Activated naive CD8-positive, alpha-beta T cell treated with anti-CD3 and anti-CD28 coated beads for 36 hours (primary cell): ENCODE measurements around the gene LYRM1. TPM values are rescaled to one million over a fixed set of nuclear protein-coding genes. Genes with fewer than 3 reads are reported as not detected.
A peak's percentile ranks its signal among the peaks of the same experiment; 100 is the strongest.

Experiments
- DNase-seq: peaks from one replicate; pipeline ENCODE4 v3.0.0; 2021
- H3K27ac Mint-ChIP-seq: one replicate; pipeline ENCODE4 v1.8.0; 2022; ENCODE audit warnings: mild to moderate bottlenecking, moderate library complexity, mixed read lengths
- H3K27me3 Mint-ChIP-seq: one replicate; pipeline ENCODE4 v1.8.0; 2022; ENCODE audit warnings: mild to moderate bottlenecking, mixed read lengths
- H3K36me3 Mint-ChIP-seq: one replicate; pipeline ENCODE4 v1.8.0; 2021; ENCODE audit warnings: mild to moderate bottlenecking, mixed read lengths
- H3K4me1 Mint-ChIP-seq: one replicate; pipeline ENCODE4 v1.8.0; 2021; ENCODE audit warnings: mixed read lengths
- H3K4me3 Mint-ChIP-seq: one replicate; pipeline ENCODE4 v1.8.0; 2022; ENCODE audit warnings: mild to moderate bottlenecking, moderate library complexity, mixed read lengths
- H3K9me3 Mint-ChIP-seq: one replicate; pipeline ENCODE4 v1.8.0; 2022; ENCODE audit warnings: mixed read lengths
- total RNA-seq, 2 experiments: library from RNA; stranded (reverse); gene quantifications; one replicate each; pipeline ENCODE4 v1.2.3, GENCODE V29; 2021

LYRM1 gene
- total RNA-seq, 2 experiments from 2014 or later = 22.8 to 25.0 TPM

- DNase-seq = no peak
- Mint-ChIP-seq H3K27me3 (no peaks in the 10 kb centered on the region), H3K4me1 (peaks cover 52% of the 10 kb centered on the region), H3K9me3 (peaks cover 3% of the 10 kb centered on the region), H3K4me3 (peak overlapping the region; percentile 40), H3K27ac (peak overlapping the region; percentile 75), H3K36me3 (peaks cover 50% of the 10 kb centered on the region)
These were observed 3.4 kb downstream of the LYRM1 start for GRCh38 chr16:20903899-20904506.

- peak overlapping the region; percentile 40 for H3K4me3 Mint-ChIP-seq
- H3K36me3 Mint-ChIP-seq = peaks cover 54% of the 10 kb centered on the region
- no peak for DNase-seq
These were observed 4.0 kb downstream of the LYRM1 start for GRCh38 chr16:20904507-20905081.

GRCh38 chr16:20905576-20905975, 5.0 kb downstream of the LYRM1 start:
- Mint-ChIP-seq H3K36me3 (peaks cover 54% of the 10 kb centered on the region), H3K27ac (no peak overlapping the region), H3K9me3 (peaks cover 3% of the 10 kb centered on the region), H3K27me3 (no peaks in the 10 kb centered on the region), H3K4me3 (no peak overlapping the region), H3K4me1 (peaks cover 60% of the 10 kb centered on the region)
- DNase-seq = no peak

More at GRCh38 chr16:20904507-20905081, 4.0 kb downstream of the LYRM1 start:
- Mint-ChIP-seq H3K4me1 (peaks cover 51% of the 10 kb centered on the region), H3K27me3 (no peaks in the 10 kb centered on the region), H3K9me3 (peaks cover 3% of the 10 kb centered on the region), H3K27ac (peak overlapping the region; percentile 75)

DNA sequence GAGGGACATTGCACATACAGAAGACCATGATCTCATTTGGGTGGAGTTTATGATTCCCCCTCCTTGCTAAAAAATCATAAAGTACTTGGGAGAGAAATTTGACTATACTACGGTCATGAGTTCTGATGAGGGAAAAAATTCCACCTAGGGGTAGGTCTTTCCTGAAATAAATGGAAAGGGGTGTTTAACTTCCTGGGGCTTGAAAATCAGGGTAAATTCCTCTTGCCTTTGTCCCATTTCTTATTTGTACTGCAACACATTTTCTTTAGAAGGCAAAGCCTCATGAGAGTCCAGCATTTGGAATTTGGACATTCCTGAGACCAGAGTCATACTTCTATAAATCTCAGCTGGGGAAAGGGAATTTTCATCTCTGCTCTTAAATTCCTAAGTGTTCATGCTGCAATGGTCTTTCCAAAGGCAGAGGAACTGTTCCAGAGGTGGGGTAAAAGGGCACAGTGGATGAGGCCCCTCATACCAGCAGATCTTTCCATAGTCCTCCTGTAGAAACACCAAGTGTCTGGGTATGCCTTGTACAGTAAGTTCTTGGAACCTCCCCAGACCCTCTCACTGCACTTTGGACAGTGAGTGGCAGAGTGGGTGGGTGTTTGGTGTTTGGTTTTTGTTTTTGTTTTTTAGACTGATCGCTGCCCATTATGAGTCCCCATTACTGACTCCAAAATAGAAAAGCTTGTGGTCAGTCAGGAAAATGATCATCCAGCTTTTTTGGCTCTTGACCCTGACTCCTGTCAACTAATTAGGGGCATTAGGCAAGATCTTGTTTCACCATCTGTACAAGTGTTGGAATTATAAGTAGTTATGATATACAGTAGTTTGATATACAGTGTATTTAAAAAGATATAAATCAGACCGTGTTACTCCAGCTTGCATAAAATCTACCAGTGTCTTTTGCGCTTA, 6.0 kb downstream of the LYRM1 start:
- no peak for DNase-seq
- Mint-ChIP-seq H3K9me3 (peaks cover 3% of the 10 kb centered on the region), H3K4me1 (peaks cover 65% of the 10 kb centered on the region), H3K4me3 (no peak overlapping the region), H3K27ac (no peak overlapping the region), H3K36me3 (peaks cover 46% of the 10 kb centered on the region), H3K27me3 (no peaks in the 10 kb centered on the region)

DNA sequence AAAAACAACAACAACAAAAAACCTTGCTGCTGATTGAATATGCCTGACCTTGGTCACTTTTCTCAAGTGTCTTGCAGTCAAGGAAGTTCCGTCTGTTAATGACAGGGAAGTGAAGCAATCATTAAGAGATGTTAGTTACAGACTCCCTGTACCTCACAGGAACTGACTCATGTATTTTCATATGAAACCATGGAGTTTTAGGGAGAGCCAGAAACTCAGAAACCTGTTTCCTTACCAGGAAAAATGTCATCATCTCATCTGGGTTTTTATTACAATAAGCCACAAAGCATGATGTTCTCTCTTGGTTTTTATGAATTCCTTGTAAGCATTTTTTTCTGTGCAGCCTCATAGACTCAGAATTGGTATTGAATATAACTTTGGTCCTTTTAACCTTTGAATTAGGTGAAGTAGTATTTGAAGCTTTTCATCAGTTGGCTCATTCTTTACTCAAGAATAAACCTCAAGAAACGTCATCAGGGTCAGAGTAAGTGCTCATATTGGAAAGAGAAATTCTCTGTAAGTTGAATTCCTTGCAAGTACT, 10.3 kb downstream of the LYRM1 start:
- no peak for DNase-seq
- Mint-ChIP-seq H3K9me3 (no peaks in the 10 kb centered on the region), H3K4me1 (peaks cover 44% of the 10 kb centered on the region), H3K27ac (peak overlapping the region; percentile 89), H3K4me3 (no peak overlapping the region), H3K27me3 (no peaks in the 10 kb centered on the region), H3K36me3 (peaks cover 18% of the 10 kb centered on the region)

DNA sequence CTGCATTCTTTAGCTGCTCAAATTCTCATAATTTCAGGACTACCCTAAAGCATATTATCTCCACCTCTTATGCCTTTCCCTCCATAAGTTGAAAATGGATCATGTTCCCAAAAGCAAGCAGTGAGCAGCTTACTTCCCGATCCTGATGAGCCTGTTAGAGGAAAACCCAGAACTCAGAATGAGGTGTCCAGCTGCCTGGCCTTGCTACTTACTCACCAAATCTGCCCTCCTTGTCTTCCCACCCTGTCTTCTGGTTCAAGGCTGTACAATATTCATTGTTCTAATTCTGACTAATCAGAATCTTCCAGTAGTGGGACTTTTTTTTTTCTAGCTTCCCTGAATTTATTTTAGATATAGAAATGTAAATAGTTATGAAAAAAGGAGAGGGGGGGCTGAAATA, 10.8 kb downstream of the LYRM1 start:
- Mint-ChIP-seq H3K4me1 (peaks cover 43% of the 10 kb centered on the region), H3K9me3 (no peaks in the 10 kb centered on the region), H3K4me3 (peak overlapping the region; percentile 49), H3K27me3 (no peaks in the 10 kb centered on the region), H3K36me3 (peaks cover 17% of the 10 kb centered on the region), H3K27ac (peak overlapping the region; percentile 89)
- peak; percentile 10 for DNase-seq

DNA sequence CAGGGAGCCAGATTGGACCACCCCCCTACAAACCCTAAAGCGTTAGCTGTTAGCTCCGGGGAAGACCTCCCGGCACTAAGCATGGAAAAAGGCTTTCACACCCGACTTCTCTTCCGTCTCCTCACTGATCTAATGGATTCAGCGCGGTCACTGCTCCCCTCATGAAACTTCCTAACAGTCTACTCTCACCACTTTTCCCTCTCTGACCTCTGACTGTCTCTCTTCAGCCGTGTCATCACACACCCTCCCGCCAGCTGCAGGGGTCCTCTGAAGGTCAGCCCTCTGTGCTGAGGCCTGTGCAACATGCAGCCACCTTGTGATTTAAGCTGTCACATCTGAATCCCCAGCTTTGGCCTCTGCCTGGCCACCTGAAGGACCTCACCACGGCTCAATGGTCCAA, 15.7 kb downstream of the LYRM1 start:
- no peak overlapping the region for H3K27ac Mint-ChIP-seq
- H3K4me1 Mint-ChIP-seq = peaks cover 36% of the 10 kb centered on the region
- H3K4me3 Mint-ChIP-seq = no peak overlapping the region
- H3K27me3 Mint-ChIP-seq = no peaks in the 10 kb centered on the region
- DNase-seq = no peak
- H3K36me3 Mint-ChIP-seq = peaks cover 18% of the 10 kb centered on the region
- no peaks in the 10 kb centered on the region for H3K9me3 Mint-ChIP-seq

- Mint-ChIP-seq H3K4me1 (peaks cover 29% of the 10 kb centered on the region), H3K4me3 (no peak overlapping the region), H3K27ac (no peak overlapping the region), H3K27me3 (no peaks in the 10 kb centered on the region), H3K9me3 (no peaks in the 10 kb centered on the region), H3K36me3 (peaks cover 18% of the 10 kb centered on the region)
- no peak for DNase-seq
These were observed 16.4 kb downstream of the LYRM1 start for GRCh38 chr16:20916942-20917341.

- H3K4me3 Mint-ChIP-seq = no peak overlapping the region
- no peaks in the 10 kb centered on the region for H3K9me3 Mint-ChIP-seq
- H3K4me1 Mint-ChIP-seq = peaks cover 26% of the 10 kb centered on the region
- peaks cover 20% of the 10 kb centered on the region for H3K36me3 Mint-ChIP-seq
- peak; percentile 14 for DNase-seq
- H3K27ac Mint-ChIP-seq = peak overlapping the region; percentile 79
- H3K27me3 Mint-ChIP-seq = no peaks in the 10 kb centered on the region
These were observed 18.1 kb downstream of the LYRM1 start for GRCh38 chr16:20918486-20919239.

- peak; percentile 7 for DNase-seq
- Mint-ChIP-seq H3K27ac (peak overlapping the region; percentile 52), H3K27me3 (no peaks in the 10 kb centered on the region), H3K36me3 (peaks cover 20% of the 10 kb centered on the region), H3K4me1 (peaks cover 24% of the 10 kb centered on the region), H3K9me3 (no peaks in the 10 kb centered on the region), H3K4me3 (no peak overlapping the region)
These were observed 19.5 kb downstream of the LYRM1 start for GRCh38 chr16:20920091-20920490.

DNA sequence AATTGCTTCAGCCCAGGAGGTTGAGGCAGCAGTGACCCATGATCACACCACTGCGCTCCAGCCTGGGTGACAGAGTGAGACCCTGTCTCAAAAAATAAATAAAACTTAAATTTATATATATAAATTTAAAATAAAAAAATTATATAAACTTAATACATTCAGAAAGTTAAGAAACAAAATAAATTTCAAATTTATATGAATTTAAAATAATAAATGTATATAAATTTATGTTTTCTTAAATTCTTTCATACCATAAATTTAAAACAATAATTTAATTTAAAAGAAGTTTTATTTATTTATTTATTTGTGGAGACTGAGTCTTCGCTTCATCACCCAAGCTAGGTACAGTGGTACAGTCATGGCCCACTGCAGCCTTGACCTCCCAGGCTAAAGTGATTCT, 20.2 kb downstream of the LYRM1 start:
- H3K27ac Mint-ChIP-seq = no peak overlapping the region
- no peak overlapping the region for H3K4me3 Mint-ChIP-seq
- H3K4me1 Mint-ChIP-seq = peaks cover 21% of the 10 kb centered on the region
- peaks cover 24% of the 10 kb centered on the region for H3K36me3 Mint-ChIP-seq
- no peaks in the 10 kb centered on the region for H3K27me3 Mint-ChIP-seq
- H3K9me3 Mint-ChIP-seq = no peaks in the 10 kb centered on the region
- DNase-seq = no peak

- Mint-ChIP-seq H3K4me1 (peaks cover 11% of the 10 kb centered on the region), H3K27ac (no peak overlapping the region), H3K27me3 (no peaks in the 10 kb centered on the region), H3K4me3 (no peak overlapping the region), H3K9me3 (no peaks in the 10 kb centered on the region), H3K36me3 (peaks cover 20% of the 10 kb centered on the region)
- no peak for DNase-seq
These were observed 23.3 kb downstream of the LYRM1 start for GRCh38 chr16:20923876-20924275.

GRCh38 chr16:20925751-20926150, 25.2 kb downstream of the LYRM1 start:
- H3K27me3 Mint-ChIP-seq = no peaks in the 10 kb centered on the region
- H3K9me3 Mint-ChIP-seq = no peaks in the 10 kb centered on the region
- no peak overlapping the region for H3K4me3 Mint-ChIP-seq

GRCh38 chr16:20928774-20929411, 28.3 kb downstream of the LYRM1 start:
- Mint-ChIP-seq H3K36me3 (peaks cover 13% of the 10 kb centered on the region), H3K9me3 (no peaks in the 10 kb centered on the region), H3K4me3 (no peak overlapping the region), H3K27ac (no peak overlapping the region), H3K4me1 (no peaks in the 10 kb centered on the region), H3K27me3 (no peaks in the 10 kb centered on the region)
- DNase-seq = no peak

More at GRCh38 chr16:20925751-20926150, 25.2 kb downstream of the LYRM1 start:
- H3K4me1 Mint-ChIP-seq = no peaks in the 10 kb centered on the region
- no peak for DNase-seq
- H3K36me3 Mint-ChIP-seq = peaks cover 15% of the 10 kb centered on the region
- H3K27ac Mint-ChIP-seq = peak overlapping the region; percentile 43
